Hippocampal formation (tissue), 2 donors: ENCODE results near the gene SGSM2.

ENCODE experiments used
- DNase-seq, 2 donors: peaks; one replicate each; lab custom pipeline; 2025; lab: John Stamatoyannopoulos, UW

The SGSM2 gene

DNA sequence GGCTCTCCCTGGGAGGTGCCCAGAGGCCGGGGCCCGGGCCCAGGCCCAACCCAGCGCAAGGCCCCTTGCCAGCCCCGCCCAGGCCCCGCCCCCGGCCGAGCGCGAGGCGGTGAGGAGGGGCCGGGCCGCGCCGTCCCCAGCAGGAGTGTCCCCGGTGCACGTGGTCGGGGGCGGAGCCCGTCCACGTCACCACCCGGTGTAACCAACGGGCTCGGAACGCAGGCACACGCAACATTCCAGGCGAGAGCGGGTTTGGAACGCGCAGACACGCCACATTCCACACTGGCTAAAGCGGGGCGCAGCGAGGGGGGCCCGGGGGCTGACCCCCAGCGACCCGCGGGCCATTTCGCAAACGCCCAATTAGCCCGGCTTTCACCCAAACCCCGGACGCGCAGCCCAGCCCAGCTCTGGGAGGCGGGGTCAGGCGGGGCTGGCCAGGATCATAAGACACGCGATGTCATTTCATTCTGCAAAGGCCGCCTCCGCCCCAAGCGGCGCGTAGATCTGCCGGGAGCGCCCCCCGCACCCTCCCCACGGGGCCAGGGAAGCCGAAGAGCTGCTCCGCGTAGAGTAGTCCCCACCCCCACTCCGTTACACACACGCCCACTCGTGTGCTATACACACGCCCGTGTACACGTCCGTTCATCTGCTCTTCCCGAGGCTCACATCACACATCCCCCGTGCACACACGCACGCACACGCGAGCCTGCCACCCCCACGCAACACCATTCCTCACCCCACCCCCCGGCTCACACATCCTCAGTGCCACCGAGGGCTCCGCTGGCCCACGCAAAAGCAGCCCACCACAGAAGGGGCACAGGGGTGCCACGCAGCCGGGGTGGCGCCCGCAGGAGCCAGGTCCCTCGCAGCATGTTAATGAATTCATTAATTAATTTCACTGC lies 62.5 kb downstream of the SGSM2 start:
- peak; percentile 92 to 94 for DNase-seq

DNA sequence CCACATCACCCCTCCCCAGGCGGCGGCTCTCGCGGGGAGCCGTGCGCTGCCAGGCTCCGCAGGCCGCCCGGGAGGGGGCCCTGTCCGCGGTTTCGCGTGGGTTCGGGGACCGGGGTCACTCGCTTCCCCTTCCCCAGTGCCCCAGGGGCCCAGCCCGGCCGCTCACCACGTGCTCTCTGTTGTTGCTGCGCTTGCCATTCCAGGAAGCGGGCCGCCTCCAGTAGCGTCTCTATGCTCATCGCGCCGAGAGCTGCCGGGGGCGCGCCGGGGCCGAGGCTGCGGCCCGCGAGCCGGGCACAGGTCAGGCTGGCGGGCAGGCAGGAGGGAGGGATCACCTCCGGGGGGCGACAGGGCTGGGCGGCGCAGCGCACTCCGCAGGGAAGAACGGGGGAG lies 63.2 kb downstream of the SGSM2 start:
- DNase-seq: no peak

DNA sequence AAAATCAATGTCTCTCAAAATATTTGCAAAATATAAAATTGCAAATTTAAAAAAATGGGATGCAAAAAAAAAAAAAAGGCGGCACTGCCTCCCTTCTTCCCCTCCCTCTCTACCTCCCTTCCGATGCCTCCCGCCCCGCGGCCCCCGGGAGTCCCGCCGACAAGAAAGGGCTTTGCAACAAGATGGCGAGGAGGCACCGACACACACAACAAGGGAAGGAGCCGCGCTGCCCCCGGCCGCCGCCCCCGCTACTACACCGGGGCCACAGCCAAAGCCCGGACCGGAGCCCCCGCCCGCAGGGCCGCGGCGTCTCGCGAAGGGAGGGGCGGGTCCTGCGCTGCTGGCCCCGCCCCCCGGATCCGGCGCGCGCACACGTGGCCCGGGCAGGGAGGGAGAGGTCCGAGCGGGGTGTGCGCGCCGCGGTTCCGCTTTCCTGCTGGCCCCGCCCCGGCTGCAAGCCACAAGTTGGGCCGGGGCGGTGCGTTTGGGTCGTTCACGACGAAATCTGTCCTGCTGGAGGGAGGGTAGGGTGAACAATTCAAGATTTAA lies 63.6 kb downstream of the SGSM2 start, which contains the start of gene MNT:
Gene MNT, minus strand, starts transcription at position 184 of the 549 bp plus-strand sequence. CDS start 348 bp downstream, outside the sequence.
- DNase-seq: peak; percentile 91 to 95

DNA sequence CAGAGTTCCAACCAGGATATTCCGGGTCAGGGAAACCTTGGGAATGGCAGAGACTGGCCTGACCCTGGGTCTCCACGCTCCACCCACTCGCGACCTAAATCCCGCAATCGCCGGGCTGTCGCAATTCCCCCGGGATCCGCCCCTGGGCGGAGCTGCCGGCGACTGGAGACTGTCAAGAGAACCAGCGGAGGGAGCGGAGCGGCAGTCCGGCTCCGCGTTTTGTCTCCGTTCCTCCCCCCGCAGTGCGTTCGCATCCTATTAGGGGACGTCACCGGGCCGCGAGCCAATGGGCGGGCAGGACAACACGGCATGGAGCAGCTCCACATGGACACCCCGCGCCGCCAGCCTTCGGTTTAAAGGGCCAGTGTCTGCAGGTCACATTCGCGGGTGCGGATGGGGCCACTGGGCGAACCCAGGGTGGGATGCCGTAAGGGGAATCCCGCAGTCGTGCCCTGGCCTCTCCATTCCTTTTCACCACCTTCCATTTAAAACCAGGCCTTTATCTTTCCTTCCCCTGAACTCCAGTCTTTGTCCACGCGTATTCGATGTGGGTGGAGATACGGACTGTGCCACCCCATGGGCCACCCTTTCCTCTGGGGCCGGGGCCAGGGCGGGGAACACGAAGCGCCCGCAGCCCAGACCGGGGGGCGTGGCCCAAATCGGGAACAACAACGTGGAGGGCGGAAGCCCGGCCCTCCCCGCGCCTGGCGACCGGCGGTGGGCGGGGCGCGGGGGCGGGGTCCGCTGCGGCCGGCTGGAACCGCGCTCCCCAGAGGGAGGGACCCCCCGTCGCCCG lies 64.3 kb downstream of the SGSM2 start:
- DNase-seq: peak; percentile 97 to 99

DNA sequence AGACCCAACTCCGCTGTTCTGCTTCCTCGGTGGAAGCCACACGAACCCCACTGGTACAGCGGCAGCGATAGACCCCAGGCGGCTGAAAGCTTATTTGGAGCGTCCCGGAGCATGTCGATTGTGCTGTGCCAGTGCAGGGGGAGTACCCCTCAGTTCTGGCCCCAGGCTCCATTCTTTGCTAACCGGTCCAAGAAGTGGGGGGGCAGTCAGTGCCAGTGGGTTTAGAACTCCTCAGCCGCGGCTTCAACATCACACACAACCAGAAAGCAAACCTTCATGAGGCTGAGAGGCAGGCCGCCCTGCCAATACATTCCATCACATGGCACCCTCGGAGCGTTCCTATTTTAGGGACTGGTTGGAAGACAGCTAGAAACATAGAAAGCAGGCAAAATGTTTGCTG lies 65.2 kb downstream of the SGSM2 start:
- no peak for DNase-seq

DNA sequence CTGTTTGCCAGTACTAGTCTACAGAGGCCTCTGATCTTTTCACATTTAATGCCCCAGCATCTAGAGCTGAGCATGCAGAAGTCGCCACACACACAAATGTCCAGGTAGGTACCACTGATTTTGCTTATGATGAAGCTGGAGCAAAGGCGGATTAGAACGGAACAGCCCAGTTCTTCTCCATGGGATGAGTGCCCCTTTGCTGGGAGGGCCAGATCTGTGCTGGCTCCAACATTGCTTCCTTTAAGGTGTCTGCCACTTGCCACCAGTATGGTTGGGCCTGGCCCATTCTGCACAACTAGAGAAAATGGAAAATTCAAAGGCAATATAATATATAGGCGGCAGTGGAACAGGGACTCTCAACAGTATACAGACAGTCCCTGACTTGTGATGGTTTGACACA lies 65.7 kb downstream of the SGSM2 start:
- no peak for DNase-seq

DNA sequence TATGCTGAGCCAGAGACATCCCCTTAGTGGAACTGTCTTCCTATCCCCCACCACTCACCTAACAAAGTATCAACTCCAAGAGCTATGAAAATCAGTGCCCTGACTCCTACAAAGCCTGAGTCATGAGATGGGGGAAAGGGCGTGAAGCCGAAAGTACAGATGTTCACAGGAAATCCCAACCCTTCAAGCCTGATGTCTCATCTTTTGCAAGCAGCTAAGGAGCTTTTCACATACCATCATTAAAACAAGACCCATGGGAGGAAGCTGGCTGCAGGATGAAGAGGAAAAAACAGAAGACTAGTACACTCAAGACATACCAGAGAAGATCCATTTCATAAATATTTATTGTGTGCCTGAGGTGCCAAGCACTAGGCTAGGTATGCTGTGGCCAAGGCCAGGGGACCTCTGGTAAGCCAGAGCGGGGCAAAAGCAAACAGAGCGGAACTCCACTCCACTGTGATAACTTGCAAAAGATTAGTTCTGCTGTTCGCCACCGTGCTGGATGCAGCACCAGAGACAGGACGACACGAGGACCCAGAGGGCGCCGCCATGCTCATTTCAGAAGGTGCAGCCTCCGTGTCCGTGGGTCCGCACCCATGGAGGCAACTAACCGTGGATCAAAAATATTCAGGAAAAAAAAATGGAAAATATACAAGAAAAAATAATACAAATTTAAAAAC lies 68.1 kb downstream of the SGSM2 start:
- DNase-seq: no peak

DNA sequence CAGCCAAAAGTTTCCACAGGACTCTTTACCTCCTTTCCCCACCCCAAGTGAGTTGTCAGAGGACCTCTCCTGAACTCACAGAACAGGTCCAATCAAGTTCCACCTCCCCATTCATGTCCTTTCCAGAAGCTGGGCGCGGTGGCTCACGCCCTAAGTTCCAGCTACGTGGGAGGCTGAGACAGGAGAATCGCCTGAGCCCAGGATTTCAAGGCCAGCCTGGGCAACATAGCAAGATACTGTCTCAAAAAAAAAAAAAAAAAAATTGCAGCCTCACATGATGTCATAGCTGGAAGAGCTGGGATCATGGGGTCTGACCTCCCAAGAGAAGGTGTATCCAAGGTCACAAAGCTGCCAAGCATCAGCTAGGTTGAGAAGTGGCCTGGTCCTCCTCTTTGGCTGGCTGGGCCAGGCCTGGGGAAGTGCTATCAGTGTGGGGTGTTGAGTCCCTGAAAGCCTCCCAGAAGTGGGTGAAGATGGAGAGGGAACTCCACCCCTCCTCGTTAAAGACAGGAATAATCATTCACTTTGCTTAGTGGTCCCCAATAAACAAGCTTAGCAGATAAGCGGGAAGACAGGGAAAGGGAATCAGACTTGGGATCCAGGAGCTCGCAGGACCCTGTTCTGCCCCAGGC lies 69.1 kb downstream of the SGSM2 start:
- no peak for DNase-seq

DNA sequence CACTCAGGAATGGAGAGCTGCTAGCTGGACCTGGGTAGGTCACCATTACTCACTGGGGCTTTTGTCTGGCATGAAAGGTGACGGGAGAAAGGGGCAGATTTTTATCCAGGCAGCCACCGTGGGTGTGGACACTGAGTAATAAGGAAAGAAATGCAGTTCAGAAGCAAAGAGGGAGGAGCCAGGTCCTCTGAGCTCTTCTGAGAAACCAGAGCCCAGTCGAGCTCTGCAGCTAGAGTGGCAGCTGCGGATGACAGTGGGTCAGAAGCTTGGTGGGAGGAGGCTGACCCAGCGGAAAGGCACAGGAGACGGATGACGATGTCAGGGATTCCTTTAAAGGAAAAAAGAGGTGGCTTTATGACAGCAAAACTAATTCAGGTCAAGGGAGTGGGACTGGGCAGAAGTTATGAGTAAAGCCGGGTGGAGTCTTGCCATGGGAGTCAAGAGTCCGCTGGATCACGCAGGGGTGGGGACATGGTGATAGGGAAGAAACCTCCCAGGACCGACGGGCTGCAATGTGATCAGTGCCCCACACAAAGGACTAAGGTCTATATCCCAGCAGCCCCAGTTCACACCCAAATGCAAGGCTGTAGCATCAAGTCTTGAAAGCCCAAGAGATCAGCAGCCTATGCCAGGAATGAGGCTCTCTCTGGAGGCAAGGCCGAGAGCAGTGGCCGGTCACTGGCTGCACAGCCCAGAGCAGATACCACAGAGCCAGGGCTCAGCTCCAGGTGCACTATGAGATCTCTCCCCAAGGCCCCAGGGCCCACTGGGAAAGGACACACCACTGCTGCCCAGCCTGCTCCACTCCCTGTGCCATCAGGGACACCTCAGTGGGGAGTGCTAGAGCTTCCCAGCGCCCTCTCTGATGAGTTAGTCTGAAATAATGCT lies 69.8 kb downstream of the SGSM2 start:
- DNase-seq: no peak

DNA sequence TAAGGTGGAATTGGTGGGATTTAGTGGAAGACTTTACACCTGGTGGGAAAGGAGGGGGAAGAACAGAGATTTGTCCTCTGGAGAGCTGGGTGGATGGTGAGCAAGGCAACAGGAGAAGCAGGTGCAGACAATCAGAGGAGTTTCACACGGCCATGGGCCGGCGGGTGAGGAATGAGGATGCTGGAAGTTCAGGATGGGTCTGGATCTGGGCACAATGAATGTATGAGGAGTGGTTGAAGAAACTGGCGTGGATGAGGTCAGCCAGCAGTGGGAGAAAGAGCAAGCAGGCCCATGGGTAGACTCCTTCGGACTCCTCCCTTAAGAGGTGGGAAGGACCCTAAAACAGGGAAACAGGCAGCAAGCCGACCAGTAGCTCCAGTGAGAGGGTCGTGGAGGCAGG lies 73.7 kb downstream of the SGSM2 start:
- DNase-seq: no peak

DNA sequence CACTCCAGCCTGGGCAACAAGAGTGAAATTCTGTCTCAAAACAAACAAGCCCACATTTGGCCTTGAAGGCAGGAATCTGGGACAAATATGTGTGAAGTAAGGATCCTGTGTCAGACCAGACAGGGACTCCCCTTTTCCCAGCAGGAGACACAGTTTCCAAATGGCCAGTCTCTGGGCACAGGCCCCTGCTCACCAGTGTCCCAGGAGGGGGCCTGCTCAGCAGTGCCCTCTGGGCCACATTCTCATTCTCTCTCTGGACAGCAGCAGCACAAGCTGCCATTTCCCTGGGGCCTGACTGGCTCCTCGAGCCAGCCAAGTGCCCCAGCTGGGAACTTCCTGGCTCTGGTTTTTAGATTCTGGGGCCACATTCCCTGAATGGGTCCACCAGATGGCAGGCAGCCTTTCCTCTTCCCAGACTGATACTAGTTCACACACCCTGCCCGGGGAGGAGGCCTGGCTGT lies 75.3 kb downstream of the SGSM2 start:
- DNase-seq: peak; percentile 37 to 42

DNA sequence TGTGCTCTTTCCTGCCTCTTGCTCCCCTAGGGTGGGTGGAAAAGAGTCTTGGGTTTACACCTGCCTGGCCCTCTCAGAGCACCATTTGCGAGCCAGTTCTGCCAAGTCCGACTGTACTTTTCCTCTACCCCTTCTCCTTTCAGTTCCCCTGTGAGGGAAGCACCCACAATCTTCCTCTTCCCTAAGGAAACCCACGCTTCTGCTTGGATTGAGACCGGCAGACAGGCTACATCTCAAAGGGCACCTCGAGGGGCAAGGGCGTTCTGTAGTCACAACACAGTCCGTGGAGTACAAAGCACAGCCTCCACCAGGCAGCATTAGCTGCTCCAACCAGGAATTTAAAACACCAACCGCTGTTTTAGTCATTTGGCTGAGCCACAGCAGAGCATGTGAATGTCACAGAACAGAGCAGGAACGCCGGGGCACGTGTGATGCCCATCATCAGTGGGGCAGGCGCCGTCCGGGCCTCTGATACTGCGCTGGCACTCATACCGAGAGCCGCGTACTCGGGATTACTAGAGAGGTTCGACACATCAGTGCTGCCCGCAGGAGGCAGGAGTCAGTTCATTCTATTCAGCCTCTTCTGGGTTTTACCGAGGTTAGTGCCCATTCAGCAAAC lies 77.3 kb downstream of the SGSM2 start:
- DNase-seq: no peak

DNA sequence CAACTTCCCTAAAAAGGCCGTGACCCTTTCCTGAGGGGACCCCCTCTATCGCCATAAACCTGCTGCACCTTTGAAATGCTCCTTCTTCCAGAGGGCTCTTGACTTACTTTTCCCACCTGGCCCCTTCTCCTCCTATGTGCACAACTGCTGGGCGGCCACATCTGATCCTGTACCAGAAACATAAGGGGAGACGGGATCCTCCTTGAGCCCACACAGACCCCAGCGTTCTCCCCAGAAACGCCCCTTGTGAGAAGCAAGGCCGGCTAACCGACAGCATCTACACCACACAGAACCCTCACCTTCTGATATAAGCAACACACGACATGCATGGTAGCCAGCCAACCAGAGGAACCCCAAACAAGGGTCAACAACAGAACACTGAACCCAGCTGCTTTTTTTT lies 77.8 kb downstream of the SGSM2 start:
- no peak for DNase-seq

DNA sequence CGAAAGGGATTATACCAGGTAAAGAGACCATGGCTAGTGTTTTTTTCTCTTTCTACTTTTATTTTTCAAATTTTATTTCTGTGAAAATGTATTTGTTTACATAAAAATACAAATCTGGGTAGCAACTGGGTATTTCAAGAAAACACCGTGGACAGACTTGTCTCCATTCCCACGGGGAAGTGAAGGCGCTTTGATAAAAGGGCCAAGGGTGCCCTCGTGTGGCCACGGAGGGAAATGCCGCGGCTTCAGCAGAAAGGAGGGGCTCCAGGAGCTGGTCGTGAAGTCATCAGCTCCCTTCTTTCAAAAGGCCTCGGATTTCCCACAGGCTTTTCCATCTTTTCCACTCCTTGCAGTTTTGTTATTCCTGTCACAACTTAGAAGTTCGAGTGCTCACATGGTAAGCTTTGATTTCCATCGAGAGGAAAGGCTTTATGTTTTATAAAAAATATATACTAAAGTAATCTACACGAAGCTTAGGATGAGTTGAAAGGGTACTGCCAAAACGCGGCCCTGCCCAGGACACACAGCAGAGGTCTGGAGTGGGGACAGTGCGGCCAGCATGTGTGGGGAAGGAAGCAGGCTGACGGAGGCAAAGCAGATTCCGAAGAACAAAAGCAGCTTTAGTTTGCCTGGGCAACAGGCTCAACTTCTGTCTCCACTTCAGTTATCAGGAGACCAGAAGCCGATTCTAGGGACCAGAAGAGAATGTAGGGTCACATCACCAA lies 78.9 kb downstream of the SGSM2 start:
- peak; percentile 81 to 85 for DNase-seq

DNA sequence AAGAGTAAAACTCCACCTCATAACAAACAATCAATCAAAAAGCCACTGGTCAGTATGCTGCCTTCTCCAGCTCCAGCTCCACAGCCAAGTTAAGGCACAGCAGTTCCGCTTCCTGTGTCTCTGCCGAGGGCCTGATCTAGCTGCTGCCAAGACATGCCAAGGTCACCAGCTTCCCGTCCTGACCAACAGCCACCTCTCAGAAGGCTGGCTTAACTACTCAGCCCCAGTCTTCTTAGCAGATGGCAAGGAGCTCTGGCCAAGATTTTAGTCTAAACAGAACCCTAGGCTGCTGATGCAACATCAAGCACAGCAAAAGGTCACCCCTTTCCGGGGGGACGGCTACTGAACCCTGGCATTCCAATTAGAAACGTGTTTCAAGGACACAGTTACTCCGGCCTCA lies 81.3 kb downstream of the SGSM2 start:
- DNase-seq: no peak

DNA sequence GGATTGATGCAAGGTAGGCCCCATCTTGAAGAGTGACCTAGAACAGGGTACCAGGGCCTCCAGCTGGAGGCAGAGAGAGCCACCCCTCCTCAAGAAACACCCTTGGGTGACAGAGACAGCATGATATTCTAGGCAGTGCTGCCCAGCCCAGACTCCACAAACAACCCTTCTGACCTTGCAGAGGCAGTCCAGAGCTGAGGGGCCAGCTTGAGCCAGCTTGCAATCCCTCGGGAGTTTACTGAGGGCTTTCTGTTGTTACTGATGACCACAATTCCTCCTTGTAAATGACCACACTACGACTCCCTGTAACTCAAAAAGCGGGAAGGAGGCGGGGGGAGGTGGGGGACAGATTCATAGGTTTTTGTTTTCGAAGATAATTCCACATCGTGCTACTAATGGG lies 82.2 kb downstream of the SGSM2 start:
- no peak for DNase-seq

DNA sequence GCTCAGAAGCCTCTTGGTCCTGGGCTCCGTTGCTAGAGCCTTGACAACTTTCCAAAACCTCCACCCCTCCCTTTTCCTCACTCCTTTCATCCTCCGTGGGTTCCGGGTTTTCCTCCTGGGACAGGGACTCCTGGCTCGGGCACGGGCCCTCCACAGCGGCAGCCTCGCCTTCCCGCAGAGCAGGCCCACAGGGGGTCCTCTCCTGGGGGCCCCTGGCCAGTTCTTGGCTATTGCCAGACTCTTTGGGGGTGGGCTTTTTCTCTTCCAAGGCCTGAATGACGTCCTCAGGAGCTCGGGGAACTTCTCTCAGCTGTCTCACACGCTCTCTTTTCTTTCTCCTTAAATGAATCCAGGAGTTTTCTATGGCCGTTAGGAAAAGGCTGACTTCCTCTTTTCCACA lies 82.9 kb downstream of the SGSM2 start:
- DNase-seq: no peak

DNA sequence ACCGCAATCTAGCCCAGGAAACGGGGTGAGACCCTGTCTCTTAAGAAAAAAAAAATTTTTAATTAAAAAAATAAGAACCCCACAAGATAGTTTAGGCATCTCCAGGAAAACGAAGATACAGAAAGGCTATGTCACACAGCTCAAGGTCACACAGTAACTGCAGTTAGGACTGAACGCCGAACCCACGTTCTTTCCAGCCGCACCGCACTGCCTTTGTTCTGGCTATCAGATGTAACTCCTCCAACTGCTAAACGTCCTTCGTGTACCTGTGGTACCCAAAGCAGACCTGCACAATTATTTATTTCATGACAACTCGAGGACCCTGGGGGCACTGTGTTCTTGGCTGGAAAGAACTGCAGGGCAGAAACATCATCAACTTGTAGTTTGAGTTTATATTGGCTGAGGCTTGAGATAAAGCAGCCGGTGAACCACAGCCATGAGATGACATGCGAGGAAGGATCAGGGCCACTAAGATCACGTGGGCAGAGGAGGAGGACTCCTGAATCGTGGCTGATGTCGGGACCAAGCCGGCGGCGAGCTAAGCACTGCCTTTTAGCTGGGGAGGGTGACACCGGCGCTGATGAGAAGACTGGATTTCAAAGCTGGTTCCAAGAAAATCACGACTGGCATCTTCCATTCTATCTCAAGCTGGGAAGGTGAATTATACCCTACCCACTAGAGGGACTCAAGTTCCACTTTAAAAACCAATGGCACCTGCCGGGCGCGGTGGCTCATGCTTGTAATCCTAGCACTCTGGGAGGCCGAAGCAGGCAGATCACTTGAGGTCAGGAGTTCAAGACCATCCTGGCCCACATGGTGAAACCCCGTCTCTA lies 84.2 kb downstream of the SGSM2 start:
- DNase-seq: no peak
